ENCODE results near the gene RSAD1.

RSAD1 gene

DNA sequence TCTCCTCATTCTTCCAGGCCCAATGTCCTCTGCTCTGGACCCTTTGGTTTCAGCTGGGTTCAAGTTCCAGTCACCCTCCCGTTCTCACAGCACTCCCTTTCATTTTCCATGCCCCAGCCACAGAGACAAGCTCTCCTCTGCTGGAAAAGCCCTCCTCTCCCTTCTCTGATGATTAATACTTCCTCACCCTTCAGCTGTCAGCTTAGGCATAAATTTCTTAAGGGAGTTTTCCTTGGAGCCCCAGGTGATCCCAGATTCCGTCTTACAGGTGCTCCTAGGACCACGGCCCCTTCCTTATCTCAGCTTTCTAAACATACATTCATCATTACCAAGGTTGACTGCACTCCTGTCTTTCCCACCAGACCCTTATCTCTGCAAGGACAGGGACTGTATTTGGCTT, 20.4 kb upstream of the RSAD1 start:
- no peak for DNase-seq (ENCODE audit: low read depth)

DNA sequence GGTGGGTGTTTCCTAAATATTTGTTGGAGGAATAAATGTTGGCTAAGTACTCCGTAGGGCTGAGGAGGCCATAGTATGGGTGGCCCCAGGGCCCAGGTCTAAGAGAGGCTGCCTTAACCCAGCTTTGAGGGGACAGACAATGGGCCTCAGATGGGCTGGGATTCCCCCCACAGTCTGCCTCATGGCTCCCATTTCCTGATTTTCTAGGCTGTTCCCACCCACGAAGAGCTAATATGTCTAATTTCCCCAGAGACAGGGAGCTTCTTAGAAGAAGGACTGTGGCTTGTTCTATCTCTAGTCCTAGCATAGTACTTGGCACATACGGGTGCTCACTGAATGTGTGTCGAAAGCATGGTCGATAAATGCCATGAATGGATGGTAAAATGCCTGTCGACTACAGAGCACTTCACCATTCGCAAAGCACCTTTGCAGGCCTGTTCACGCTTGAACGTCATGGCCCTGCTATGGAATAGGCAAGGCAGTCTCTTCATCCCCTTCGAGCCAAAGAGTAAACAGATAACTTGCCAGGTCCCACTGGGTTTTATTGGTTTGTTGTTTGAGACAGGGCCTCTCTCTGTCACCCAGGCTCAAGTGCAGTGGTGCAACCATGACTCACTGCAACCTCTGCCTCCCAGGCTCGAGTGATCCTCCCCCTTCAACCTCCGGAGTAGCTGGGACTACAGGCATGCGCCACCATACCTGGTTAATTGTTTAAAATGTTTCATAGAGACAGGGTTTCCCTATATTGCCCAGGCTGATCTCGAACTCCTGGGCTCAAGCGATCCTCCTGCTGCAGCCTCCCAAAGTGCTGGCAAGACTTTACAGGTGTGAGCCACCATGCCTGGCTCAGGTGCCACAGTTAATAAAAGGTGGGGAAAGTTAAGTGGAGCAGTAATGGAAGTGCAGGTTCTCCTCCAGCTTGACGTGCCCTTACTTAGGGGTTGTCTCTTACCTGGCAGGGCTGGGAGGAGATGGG, 19.7 kb upstream of the RSAD1 start:
- no peak for DNase-seq (ENCODE audit: low read depth)

DNA sequence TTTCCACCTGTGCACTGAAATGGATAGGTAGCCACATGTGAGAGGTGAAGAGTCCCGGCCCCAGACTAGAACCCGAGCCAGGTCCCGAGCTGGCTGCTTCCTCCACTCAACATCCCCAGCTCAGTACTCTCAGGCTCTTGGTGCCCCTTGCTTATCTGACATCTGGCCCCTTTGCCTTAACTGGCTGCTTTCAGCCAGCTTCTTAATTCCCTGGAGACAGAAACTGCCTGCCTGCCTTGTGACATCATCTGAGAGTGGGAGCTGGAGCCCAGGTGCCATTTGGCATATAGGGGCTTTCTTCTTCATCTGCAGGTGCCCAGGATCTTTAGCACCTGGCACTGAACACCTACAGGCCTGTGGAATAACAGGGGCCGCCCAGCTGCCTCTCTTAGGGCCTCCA, 18.9 kb upstream of the RSAD1 start:
- DNase-seq (ENCODE audit: low read depth) = no peak

DNA sequence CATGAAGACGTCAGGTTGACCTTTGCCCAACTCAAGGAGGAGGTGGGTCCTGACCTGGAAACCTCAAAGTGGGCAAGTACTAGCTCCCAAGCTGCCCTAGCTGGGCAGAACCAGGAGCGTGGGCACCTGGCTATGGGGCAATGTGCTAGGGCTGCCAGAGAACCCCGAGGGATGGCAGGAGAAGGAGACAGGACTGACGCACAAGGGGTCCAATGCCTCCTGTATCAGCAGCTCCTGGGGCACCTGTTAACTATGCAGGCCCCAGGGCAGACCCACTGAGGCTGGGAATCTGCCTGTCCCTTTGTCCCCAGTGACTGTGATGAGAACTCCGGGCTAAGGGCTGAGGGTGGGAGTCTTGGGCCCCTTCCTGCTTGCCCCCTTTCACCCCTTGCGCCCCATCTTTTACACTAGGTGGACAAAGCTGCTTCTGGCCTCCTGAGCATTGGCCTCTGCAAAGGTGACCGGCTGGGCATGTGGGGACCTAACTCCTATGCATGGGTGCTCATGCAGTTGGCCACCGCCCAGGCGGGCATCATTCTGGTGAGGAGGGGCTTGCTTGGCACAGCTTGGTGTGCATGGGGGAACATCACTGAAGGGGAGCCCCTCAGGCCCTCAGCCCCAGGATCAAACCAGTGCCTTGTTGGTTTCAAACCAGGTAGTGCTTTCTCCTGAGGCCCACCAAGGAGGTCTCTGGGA, 17.7 kb upstream of the RSAD1 start:
- DNase-seq (ENCODE audit: low read depth) = no peak

DNA sequence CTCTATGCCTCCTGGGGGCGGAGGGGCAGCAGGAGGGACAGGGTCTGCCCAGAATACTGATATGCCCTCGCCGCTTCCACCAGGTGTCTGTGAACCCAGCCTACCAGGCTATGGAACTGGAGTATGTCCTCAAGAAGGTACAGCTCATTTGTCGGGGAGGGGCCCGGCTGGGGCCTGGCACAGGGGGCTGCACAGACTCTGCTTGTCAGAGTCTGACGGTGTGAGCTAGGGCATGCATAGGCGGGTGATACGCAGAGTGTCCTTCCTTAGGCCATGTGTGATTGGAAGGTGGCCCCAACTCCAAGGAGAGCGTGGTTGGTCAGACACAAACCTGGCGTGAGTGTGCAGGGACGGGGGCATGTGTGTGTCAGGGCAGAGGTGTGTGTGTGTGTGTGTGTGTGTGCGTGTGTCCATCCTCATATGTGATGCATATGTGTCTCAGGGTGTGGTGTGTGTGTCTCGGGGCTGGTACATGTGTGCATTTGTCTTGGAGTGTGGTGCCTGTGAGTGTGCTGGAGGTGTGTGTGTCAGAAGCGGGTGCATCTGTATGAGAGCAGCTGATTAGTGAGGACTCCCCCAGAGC, 17.0 kb upstream of the RSAD1 start:
- DNase-seq (ENCODE audit: low read depth) = no peak

DNA sequence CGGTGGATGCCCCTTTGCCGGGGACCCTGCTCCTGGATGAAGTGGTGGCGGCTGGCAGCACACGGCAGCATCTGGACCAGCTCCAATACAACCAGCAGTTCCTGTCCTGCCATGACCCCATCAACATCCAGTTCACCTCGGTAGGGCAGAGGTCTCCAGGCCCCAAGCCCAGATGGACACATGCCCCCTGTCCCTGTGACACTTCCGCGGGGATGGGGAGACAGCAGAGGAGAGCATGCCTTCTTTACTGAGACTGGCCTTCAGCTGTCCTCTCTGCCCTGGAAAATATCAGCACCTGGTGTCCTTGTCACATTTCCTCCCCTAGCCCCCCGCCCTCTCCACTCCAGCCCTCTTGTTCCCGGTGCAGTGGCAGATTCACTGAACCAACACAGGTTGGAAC, 16.2 kb upstream of the RSAD1 start:
- no peak for DNase-seq (ENCODE audit: low read depth)

DNA sequence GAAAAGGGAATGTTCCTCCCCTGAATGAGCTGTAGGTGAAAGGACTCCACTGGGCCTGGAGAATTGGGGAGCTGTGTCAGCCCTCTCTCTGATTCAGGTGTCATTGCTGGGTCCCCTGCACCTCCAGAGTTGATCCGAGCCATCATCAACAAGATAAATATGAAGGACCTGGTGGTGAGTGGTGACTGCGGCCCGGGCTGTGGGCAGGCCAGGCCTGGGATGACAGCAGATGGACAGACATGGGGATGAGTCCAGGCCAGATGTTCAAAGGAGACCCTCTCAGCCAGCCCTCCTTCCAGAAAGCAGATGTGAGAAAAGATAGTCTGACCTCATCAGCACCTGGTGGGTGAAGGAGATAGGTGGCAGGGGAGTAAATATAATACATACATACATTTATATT, 14.5 kb upstream of the RSAD1 start:
- DNase-seq (ENCODE audit: low read depth) = no peak

DNA sequence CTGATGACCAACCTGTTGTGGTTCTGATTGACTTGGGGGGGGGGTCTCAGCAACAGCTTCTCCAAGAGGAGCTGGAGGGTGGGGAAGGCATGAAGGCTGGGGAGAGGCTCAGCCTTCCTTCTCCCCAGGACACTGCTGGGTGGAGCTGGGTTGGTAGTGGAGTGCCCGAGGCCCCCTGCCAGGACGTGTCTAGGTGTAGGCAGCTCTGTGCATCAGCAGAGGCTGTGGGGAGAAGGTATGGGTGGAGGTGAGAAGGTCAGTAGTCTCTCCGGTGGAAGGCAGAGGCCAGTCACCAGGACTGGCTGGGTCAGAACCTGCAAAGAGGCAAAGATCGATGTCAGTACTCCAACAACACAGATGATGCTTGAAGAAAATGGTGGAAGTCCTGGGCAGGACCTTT, 13.9 kb upstream of the RSAD1 start:
- no peak for DNase-seq (ENCODE audit: low read depth)

DNA sequence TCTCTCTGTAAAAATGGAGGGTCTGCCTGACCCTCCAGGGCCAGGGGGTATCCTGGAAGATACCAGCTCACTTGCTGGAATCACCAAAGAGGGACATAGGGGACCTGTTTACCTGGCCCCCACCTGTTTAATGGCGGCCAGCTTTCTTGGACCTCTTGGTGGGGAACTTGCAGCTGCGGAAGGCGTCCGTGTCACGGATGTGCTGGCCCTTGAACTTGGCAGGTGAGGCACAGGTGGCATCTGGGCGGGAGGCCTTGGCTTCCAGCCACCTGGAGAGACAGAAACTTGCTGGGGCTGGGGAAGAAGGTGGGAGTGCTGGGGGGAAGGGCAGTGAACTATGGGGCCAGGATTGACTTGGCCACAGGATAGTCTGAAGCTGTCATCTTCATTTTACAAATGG, 13.5 kb upstream of the RSAD1 start:
- DNase-seq (ENCODE audit: low read depth) = no peak

DNA sequence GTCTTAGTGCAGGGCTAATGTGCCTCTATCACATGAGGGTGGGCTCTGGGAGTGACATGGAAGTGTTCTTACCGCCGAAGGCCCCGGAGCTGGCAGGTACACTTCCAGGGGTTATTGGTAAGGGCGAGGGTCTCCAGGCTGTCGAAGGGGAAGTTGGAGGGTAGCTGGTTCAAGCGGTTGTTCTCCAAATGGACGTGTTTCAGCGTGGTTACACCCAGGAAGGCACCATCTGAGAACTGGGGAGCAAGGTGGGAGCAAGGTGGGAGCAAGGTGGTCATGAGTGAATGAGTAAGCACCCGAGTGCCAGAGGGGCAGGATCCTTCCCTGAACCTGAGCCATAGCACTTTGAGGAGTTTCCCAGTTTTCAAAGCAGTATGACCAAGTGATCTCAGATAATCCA, 13.0 kb upstream of the RSAD1 start:
- no peak for DNase-seq (ENCODE audit: low read depth)

DNA sequence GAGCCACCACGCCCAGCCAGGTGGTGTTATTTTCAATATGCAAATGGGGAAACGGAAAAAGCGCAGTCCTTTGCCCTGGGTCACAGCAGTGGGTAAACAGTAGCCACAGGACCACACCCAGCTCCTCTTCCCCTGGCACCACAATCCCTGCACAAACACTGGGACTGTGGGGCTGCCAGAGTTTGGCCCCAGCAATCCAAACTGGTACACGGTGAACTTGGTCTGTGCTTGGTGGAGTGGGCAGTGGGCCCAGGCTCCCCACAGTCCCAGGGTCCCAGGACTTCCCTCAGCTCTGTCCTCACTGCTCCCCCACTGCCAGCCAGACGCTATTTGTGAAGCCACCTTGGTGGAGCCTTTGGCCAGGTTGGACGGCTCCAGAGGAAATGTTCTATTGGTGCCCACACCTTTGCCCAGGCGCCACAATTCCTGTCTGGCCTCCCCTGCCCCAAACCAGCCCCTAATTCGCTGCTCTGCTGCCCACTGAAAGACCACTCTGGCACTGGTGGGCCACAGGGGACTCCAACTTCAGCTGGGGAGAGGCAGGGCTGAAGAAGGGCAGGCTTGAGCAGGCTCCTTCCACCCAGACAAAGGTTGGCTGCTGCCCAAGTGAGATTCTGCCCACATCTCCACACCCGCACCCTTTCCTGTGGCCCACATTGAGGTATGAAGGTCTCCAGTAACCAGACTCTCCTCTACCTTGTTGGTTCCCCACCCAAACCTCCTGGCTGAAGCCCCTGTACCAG, 12.1 kb upstream of the RSAD1 start:
- no peak for DNase-seq (ENCODE audit: low read depth)

DNA sequence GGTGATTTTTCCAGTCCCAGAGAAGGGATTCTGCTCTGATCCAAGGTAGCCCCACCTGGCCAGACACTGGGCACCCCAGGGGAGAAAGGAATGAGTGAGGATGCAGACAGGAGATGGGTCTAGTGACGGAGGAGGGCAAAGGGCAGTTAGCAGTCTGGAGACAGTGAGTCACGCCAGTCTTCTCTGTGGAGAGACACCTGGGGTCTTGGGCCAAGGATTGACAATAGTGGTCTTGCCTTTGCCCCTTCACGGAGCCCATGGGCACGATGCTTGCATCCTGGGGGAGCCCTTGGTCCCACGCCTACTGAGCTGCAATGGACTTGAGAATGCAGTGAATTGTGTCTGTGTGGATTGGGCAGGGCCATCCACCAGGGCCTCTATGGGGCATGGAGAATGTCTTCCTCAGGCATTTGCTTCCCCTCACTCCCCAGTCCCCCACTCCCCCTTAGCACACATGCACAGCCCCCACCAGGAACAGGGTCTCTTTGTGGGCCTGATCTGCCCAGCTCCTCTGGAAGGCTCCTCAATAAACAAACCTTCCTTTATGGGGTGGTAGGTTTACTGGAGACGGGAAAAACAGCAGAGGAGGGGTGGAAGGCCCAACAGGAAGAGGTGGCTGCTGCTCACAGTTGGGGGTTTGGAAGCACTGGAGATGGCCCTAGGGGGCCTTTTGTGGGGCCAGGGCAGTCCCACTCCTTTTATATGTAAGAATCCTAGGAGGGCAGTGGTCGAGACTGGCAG, 11.4 kb upstream of the RSAD1 start:
- no peak for DNase-seq (ENCODE audit: low read depth)

DNA sequence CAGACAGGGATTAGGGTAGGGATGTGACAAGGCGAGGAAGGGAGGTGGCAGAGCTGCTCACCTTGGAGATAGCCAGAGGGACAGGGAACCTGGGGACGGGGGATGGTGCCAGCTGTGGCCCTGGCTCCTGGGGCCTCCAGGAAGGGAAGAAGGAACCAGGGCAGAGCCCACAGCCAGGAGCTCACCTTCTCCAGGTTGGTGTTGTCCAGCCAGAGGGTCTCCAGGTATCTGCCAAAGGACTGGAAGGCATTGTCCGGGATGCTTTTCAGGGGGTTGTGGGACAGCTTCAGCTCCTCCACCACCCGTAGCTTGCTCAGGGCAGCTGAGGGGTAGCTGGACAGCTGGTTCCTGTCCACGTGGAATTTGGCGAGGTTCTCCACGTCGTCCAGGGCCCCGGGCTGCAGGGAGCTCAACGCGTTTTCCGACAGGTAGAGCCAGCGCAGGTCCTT, 10.8 kb upstream of the RSAD1 start:
- no peak for DNase-seq (ENCODE audit: low read depth)

DNA sequence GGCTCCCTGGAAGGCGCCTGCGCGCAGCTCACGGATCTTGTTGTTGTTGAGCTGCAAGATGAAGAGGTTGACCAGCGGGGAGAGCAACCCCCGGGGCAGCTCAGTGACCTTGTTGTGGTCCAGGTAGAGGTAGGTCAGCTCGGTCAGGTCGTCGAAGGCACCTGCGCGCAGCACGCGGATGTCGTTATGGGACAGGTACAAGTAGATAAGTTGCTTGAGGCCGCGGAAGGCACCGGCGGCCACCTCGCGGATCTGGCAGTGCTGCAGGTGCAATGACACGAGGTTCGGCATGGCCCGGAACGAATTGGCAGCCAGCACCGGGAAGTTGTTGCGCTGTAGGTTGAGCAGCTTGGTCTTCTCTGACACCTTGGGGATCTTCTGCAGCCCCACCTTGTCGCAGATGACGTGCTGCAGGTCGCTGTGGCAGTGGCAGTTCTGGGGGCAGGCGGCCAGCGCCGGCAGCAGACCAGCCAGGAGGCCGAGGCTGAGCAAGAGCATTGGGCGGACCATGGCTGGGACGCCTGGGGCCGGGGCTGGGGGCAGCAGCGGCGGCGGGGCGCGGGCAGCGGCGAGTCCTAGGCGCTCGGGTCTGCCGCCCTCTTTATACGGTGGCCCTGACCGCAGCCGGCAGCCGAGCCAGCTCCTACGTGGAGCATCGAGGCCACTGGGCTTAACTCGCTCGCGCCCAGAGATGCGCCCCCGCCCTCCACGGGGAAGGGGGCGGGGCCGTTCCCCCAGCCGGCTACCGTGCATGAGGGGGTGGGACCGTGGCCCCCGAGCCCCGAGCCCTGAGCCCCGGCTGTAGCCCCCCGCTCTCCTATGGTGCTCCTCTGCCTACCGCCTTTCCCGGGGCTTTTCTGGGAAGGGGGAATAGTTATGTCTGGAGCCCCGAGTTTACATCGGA, 10.1 kb upstream of the RSAD1 start, which contains the start of gene CHAD:
CHAD (minus strand) TSS at position 577 of the 904 bp plus-strand sequence; CDS start at position 510, 67 bp downstream.
- no peak for DNase-seq (ENCODE audit: low read depth)

DNA sequence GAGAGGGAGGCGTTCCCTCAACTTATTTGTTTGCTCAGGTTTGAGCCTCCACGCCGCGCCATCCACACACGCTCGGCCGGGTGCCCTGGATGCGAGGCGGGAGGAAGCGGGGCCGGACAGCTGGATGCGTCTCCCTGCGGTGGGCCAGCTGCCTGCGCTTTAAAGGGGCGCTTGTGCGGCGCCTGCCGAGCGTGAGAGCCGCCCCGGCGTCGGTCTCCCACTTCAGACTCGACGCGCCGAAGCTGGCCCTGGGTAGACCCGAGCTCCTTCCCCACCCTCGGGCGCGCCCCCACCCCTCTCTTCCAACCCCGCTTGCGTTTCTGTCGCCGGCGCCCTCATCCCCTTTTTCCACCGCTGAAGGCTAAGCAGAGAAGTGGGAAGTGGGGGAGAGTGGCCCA, 9.5 kb upstream of the RSAD1 start:
- DNase-seq (ENCODE audit: low read depth) = no peak

DNA sequence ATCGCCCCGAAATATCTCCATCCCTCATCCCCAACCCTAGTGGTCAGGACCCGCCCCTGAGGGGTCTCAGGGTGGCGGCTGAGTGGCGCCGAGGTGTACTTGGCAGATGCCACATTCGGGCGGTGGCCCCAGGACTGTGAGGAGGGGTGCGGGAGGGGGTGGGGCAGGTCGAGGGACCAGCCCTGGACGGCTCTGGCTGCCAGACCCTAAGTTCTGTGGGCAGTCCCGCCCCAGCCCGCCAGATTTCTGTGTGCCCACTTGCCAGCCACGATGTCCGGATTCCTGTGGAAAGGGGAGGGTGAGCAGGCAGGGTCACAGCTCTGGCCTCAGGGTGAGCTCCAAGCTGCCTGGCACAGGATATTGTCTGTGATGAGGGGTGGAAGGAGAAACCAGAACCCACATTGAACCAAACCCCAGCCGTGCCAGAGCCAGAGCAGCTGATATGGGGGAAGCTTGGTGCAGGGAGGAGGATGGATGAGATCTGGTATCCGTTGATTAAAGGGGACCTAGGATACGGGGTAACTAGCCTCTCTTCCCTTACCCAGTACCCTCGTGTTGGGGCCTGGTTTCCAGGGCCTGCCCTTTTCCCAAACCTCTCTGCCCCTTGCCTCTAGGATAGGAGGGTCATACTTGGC, 8.9 kb upstream of the RSAD1 start:
- DNase-seq (ENCODE audit: low read depth) = no peak

DNA sequence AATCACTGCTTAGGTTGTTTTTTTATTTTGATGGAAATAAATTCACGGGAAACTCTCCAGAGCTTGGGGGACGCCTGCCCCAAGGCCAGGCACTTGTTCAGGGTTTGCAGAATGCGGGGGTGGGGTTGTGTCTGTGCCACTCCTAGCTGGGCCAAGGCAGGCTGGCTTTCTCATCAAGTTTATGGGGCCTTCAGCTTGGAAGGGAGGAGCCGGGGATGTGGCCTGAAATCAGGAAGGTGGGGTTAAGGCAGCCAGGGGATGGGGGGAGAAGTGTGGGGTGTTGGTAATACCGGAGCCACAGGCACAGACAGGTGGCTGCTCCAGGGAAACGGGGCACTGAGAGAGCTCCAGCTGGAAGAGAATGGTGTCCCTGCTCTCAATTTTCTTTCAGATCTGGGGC, 8.2 kb upstream of the RSAD1 start:
- DNase-seq (ENCODE audit: low read depth) = no peak

DNA sequence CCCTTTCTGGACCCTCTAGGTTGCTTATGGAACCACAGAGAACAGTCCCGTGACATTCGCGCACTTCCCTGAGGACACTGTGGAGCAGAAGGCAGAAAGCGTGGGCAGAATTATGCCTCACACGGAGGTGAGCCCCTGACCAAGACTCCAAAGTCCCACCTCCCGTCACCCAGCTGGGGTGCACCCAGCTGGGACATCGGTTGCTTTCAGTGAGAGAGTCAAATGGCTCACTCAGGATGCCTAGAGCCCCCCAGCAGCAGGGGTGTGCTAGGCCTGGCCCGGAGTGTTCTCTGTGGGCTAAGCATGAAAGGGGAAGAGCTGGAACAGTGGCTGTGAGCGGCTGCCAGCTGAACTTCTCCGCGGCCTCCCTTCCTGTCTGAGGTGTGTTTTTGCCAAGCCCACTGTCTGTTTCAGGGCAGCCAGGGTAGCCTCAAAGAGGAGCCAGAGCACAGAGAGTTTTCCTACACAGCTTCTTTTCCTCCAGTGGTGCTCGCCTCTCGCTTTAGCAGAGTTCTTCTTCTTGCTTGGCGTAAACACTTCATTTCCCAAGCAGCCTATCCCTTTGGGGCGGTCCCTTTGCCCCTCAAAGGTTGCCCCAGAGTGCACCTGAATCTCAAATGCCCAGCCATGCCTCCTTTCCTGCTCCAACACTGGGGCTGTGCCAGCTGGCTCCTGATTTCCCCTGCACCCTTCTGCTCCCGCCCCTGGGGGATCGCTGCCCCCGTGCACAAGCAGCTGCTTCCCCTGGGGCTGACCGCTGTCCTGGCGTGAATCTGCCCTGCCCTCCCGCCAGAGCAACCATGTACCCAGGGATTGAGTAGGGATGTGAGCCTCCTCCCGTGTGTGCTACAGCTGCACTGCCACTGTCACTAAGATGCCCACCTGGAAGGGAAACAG, 7.4 kb upstream of the RSAD1 start:
- no peak for DNase-seq (ENCODE audit: low read depth)

DNA sequence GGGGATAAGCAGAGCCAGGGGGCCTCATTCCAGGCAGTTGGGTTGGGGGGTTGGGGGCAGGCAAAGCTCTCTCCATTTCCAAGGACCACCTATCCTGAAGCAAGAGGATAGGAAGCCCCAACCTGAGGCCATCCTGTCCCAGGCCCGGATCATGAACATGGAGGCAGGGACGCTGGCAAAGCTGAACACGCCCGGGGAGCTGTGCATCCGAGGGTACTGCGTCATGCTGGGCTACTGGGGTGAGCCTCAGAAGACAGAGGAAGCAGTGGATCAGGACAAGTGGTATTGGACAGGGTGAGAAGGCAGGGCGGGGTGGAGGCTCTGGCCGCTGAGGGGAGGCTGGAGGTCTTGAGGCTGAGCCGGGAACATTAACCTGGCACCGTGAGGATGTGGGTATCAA, 6.4 kb upstream of the RSAD1 start:
- no peak for DNase-seq (ENCODE audit: low read depth)

Measured in activated T-helper 9 cell treated with anti-CD3 and anti-CD28 coated beads, Interleukin-2, amount 50 U/mL, for 16 hours (primary cell).